GM15510 (cell line): Measurements from ENCODE around the gene DTYMK.

Experiments used
- POLR2A ChIP-seq: IDR thresholded peaks from 3 replicates; pipeline ENCODE4 v1.6.1; 2011; ENCODE audit warnings: borderline replicate concordance; ENCODE audit not compliant: insufficient read length; ENCODE audit errors: extremely low read depth

The DTYMK gene

DNA sequence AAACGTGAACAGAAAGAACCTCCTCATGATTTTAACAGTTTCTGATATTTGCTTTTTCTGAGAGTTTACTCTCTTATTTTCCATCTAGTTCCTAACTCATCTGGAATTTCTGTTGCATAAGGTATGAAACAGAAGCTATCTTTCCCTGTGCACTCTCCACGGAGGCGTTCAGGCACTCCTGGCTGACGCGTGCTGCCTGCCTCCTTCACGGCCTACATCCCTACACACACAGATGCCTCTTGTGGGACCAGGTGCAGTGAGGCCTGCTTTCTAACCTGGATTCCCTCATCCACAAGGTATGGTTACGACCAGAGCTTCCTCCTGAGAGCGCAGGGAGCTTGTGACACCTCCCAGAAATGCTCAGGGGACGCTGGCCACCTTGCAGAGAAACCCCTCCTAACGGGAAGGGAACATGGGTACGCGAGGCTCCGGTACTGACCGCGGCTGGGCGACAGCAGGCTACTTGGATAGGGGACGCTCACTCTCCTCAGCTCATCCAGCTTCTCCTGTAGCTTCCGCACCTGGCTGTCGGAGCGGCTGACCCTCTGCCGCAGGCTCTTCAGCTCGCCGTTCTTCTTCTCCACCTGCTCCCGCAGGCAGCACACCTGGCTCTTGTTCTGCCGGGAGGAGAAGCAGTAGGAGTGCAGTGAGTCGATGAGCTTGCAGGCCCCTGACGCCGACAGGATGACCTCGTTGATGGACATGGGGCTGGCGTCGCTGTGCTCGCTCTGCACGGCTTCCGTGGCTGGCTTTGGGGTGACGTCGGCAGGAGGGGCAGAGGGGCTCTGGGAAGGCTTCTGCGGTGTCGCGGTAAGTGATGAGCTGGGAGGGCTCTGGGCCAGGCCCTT, 53.9 kb downstream of the DTYMK start:
- TF ChIP-seq POLR2A = no peak

DNA sequence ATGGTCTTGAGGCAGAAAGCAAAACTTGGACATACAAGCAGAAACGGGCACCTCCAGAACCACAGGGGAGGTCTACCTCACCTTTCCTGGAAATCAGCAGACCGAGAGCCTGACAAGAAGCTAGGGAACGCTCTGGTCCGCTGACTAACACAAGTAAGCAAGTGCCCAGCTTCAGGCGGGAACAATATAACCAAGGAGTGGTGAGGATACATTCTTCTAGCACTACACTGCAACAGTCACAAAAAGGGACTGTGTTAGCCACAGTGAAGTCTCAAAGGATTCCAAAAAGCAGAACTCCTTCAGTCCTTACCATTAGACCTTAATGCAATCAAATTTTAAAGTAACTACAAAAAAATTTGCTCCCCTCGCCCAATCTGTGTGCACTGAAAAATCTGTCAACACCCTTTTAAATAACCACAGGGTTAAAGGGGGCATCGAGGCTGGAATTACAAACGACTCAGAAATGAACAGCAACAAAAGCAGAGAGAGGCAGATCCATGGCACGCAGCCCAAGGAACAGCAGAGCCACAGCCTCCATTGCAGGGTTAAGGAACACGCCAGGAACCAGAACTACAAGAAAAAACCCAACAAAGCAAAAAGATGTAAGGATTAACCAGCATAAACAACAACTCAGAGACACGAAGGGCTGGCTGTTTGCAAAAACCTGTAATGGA, 56.7 kb downstream of the DTYMK start:
- TF ChIP-seq POLR2A = no peak

DNA sequence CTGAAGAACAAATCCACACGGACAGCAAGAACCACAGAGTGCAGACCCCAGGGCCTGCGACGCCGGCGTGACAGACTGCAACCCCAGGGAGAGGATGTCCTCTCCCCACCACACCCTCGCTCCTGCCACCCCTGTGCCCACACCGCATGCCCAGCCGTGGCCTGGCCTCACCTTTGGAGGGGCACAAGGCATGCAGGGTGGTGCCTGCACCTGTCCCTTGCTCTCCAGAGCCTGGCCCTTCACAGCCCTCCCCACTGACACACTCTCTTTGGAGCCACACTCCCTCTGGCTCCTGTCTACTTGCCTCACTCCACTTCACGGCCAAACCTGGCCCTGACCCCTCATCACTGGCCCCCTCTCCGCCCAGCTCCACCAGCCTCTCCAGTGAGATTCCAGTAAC, 58.9 kb downstream of the DTYMK start:
- TF ChIP-seq POLR2A = no peak
